T-helper 2 cell treated with Interferon-gamma antibody and Interleukin-4, amounts not matched to agents 5 μg/mL and 100 μg/mL, for 36 hours (primary cell): ENCODE data around the gene RRM2.
"Not testable (repeated sequence)": the region's sequence is repeated elsewhere in the genome, so short reads cannot be mapped to it uniquely, and the experiment has no call there.

ENCODE experiments used
- DNase-seq: peaks from one replicate; pipeline ENCODE4 v3.0.0; 2021; ENCODE audit warnings: low spot score
- H3K27ac Mint-ChIP-seq: one replicate; pipeline ENCODE4 v1.8.0; 2021; ENCODE audit warnings: mild to moderate bottlenecking, mixed read lengths
- H3K27me3 Mint-ChIP-seq: one replicate; pipeline ENCODE4 v1.8.0; 2021; ENCODE audit warnings: low read depth, mixed read lengths
- H3K36me3 Mint-ChIP-seq: one replicate; pipeline ENCODE4 v1.8.0; 2021; ENCODE audit warnings: low read depth, mixed read lengths
- H3K4me1 Mint-ChIP-seq: one replicate; pipeline ENCODE4 v1.8.0; 2021; ENCODE audit warnings: low read depth, mixed read lengths
- H3K4me3 Mint-ChIP-seq: one replicate; pipeline ENCODE4 v1.8.0; 2022; ENCODE audit warnings: mild to moderate bottlenecking, moderate library complexity, mixed read lengths
- H3K9me3 Mint-ChIP-seq: one replicate; pipeline ENCODE4 v1.8.0; 2021; ENCODE audit warnings: mixed read lengths

RRM2 gene

DNA sequence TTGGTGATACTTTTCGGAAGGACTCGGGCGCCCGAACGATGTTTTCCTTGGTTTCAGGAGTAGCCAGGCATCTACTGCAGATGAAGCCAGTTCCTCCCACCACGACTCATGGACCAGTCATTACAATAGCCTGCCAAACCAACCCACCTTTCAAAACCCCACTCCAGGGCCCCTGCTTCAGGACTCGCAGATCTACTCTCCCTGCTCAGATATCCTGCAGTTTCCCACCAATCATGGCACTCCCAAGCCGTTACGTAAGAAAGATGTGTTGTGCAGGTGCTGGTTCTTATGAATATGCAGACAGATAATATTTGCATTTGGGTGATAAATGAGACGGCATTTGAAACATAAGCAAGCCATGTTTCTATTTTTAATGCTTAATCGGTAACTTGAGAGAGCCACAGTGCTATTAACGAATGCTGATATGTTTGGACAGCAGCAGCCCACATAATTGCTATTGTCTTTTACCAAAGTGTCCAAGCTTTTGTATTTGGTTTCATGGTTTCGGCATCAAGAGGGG, 38.8 kb upstream of the RRM2 start:
- no peak overlapping the region for H3K27ac Mint-ChIP-seq
- H3K4me3 Mint-ChIP-seq, result no peak overlapping the region
- no peaks in the 10 kb centered on the region for H3K9me3 Mint-ChIP-seq
- H3K27me3 Mint-ChIP-seq, result peaks cover 72% of the 10 kb centered on the region
- H3K4me1 Mint-ChIP-seq, result peaks cover 10% of the 10 kb centered on the region
- peaks cover 2% of the 10 kb centered on the region for H3K36me3 Mint-ChIP-seq
- no peak for DNase-seq

GRCh38 chr2:10084223-10084865, 38.2 kb upstream of the RRM2 start:
- H3K9me3 Mint-ChIP-seq, result no peaks in the 10 kb centered on the region
- peaks cover 2% of the 10 kb centered on the region for H3K36me3 Mint-ChIP-seq
- peaks cover 6% of the 10 kb centered on the region for H3K4me1 Mint-ChIP-seq
- H3K27ac Mint-ChIP-seq, result no peak overlapping the region
- peaks cover 69% of the 10 kb centered on the region for H3K27me3 Mint-ChIP-seq
- no peak overlapping the region for H3K4me3 Mint-ChIP-seq
- no peak for DNase-seq

DNA sequence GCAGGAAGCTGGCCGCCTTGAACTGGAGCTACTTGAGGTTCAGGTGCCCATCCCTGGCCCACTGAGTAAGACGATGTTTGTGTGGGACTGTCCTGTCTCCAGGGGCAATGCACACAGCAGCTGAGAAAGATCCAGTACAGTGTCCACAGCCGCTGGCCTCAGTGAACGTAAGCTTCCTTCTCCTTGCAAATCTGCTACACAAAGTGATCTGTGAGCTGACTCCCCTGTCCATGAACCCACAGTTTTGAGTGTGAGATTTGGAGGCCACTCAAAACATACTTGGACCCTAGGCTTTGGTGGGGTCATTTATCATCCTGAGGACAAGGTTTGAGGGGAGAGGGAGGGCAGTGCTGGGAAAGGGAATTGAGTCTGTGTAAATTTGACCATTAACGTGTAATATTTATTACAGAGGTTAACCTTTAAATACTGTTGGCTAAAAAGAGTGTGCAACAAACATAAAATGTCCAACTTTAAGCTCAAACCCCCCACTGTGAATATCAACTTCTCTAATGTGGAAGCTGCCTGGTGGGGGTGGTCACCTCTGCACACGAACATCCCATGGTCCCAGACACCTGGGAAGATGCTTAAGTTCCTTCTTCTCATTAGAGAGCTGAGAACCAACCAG, 37.4 kb upstream of the RRM2 start:
- H3K9me3 Mint-ChIP-seq, result no peaks in the 10 kb centered on the region
- H3K27me3 Mint-ChIP-seq, result peaks cover 77% of the 10 kb centered on the region
- no peak overlapping the region for H3K27ac Mint-ChIP-seq
- H3K4me1 Mint-ChIP-seq, result peaks cover 6% of the 10 kb centered on the region
- peaks cover 2% of the 10 kb centered on the region for H3K36me3 Mint-ChIP-seq
- no peak overlapping the region for H3K4me3 Mint-ChIP-seq
- no peak for DNase-seq

- no peak overlapping the region for H3K27ac Mint-ChIP-seq
- H3K27me3 Mint-ChIP-seq, result peaks cover 82% of the 10 kb centered on the region
- H3K9me3 Mint-ChIP-seq, result no peaks in the 10 kb centered on the region
- DNase-seq, result no peak
- H3K4me1 Mint-ChIP-seq, result peaks cover 6% of the 10 kb centered on the region
- no peak overlapping the region for H3K4me3 Mint-ChIP-seq
- peaks cover 2% of the 10 kb centered on the region for H3K36me3 Mint-ChIP-seq
These were observed 36.9 kb upstream of the RRM2 start for GRCh38 chr2:10085668-10086059.

DNA sequence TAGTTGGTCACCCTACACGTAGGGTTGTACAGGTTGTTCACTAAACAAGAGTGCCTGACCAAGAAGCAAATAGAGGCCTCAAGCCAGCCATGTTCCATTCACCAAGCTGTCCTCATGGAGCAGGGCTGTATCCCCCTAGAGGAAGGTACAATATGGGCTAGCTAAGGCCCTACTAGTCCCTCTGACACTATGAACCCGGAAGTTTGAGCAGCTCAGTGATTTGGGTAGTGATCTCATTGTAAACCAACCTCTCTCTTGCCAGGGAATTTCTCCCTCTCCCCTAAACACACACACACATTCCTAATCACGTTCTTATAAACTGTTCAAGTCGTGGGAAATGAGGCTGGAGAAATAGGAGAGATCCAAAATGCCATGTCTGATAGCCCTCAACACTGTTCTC, 35.6 kb upstream of the RRM2 start:
- Mint-ChIP-seq H3K27me3 (peaks cover 79% of the 10 kb centered on the region), H3K27ac (no peak overlapping the region)

DNA sequence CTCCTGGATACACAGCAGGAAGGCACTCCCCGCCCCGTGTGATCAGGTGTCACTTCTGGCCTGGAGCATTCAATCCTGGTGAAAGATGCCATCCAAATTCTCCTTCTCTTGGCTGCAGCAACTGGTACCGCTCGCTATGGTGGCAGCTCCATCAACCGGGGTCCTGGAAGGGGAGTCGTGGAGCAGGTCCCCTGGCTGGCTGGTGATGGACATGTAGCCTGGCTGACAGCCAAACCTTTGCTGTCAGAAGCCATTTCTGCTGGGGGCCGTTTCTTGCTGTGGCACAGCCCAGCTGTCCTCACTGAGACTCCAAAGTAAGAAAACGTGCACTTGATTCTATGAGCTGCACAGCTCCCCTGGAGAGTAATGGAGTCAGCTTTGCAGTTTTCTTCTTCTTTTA, 35.2 kb upstream of the RRM2 start:
- Mint-ChIP-seq H3K27me3 (peaks cover 79% of the 10 kb centered on the region), H3K36me3 (peaks cover 2% of the 10 kb centered on the region), H3K4me3 (no peak overlapping the region)

More for the DNA sequence above, 35.6 kb upstream of the RRM2 start:
- no peak for DNase-seq
- H3K4me1 Mint-ChIP-seq, result peaks cover 4% of the 10 kb centered on the region
- H3K36me3 Mint-ChIP-seq, result peaks cover under 1% of the 10 kb centered on the region
- peaks cover 1% of the 10 kb centered on the region for H3K9me3 Mint-ChIP-seq
- no peak overlapping the region for H3K4me3 Mint-ChIP-seq

GRCh38 chr2:10089565-10090190, 32.9 kb upstream of the RRM2 start:
- peaks cover 11% of the 10 kb centered on the region for H3K4me1 Mint-ChIP-seq
- DNase-seq, result no peak
- H3K27ac Mint-ChIP-seq, result no peak overlapping the region
- H3K36me3 Mint-ChIP-seq, result peaks cover 2% of the 10 kb centered on the region
- no peak overlapping the region for H3K4me3 Mint-ChIP-seq
- H3K27me3 Mint-ChIP-seq, result peaks cover 70% of the 10 kb centered on the region
- H3K9me3 Mint-ChIP-seq, result peaks cover 5% of the 10 kb centered on the region

More for the DNA sequence above, 35.2 kb upstream of the RRM2 start:
- no peak for DNase-seq
- H3K4me1 Mint-ChIP-seq, result peaks cover 7% of the 10 kb centered on the region
- H3K9me3 Mint-ChIP-seq, result peaks cover 5% of the 10 kb centered on the region
- no peak overlapping the region for H3K27ac Mint-ChIP-seq

- H3K27ac Mint-ChIP-seq, result no peak overlapping the region
- peaks cover 11% of the 10 kb centered on the region for H3K4me1 Mint-ChIP-seq
These were observed 31.2 kb upstream of the RRM2 start for GRCh38 chr2:10091182-10091888.

DNA sequence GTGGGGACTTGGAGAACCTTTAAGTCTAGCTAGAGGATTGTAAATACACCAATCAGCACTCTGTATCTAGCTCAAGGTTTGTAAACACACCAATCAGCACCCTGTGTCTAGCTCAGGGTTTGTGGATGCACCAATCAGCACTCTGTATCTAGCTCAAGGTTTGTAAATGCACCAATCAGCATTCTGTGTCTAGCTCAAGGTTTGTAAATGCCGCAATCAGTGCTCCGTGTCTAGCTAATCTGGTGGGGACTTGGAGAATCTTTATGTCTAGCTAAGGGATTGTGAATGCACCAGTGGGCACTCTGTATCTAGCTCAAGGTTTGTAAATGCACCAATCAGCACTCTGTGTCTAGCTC, 30.7 kb upstream of the RRM2 start:
- H3K4me3 Mint-ChIP-seq, H3K9me3 Mint-ChIP-seq, DNase-seq, H3K36me3 Mint-ChIP-seq, H3K27ac Mint-ChIP-seq: not testable (repeated sequence)
- peaks cover 11% of the 10 kb centered on the region for H3K4me1 Mint-ChIP-seq
- H3K27me3 Mint-ChIP-seq, result peaks cover 58% of the 10 kb centered on the region

More at GRCh38 chr2:10091182-10091888, 31.2 kb upstream of the RRM2 start:
- H3K9me3 Mint-ChIP-seq, result peaks cover 5% of the 10 kb centered on the region
- H3K27me3 Mint-ChIP-seq, result peaks cover 60% of the 10 kb centered on the region
- no peak for DNase-seq
- peak overlapping the region; percentile 63 for H3K4me3 Mint-ChIP-seq
- peaks cover 2% of the 10 kb centered on the region for H3K36me3 Mint-ChIP-seq

- H3K27me3 Mint-ChIP-seq, result peaks cover 50% of the 10 kb centered on the region
- peaks cover 2% of the 10 kb centered on the region for H3K36me3 Mint-ChIP-seq
- peaks cover 5% of the 10 kb centered on the region for H3K9me3 Mint-ChIP-seq
- H3K27ac Mint-ChIP-seq, result no peak overlapping the region
- peaks cover 15% of the 10 kb centered on the region for H3K4me1 Mint-ChIP-seq
- DNase-seq, result no peak
- no peak overlapping the region for H3K4me3 Mint-ChIP-seq
These were observed 28.2 kb upstream of the RRM2 start for GRCh38 chr2:10094271-10094814.

DNA sequence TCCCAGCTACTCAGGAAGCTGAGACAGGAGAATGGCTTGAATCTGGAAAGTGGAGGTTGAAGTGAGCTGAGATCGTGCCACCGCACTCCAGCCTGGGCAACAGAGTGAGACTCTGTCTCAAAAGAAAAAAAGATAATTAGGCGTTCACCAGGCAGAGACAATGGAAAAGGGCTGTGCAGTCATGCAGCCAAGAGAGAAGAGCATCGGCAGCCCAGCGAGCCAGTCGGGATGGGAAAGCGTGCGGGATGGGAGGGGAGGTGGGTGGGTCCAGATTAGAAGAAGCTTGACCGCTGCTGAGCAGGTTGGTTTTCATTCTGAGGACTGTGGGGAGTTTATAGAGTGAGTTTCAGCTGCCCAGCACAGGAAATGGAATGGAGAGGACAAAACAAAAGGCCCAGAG, 27.4 kb upstream of the RRM2 start:
- Mint-ChIP-seq H3K4me3 (no peak overlapping the region), H3K27me3 (peaks cover 45% of the 10 kb centered on the region), H3K4me1 (peaks cover 15% of the 10 kb centered on the region), H3K36me3 (peaks cover 2% of the 10 kb centered on the region), H3K9me3 (peaks cover 5% of the 10 kb centered on the region), H3K27ac (no peak overlapping the region)
- no peak for DNase-seq

- H3K27me3 Mint-ChIP-seq, result peaks cover 42% of the 10 kb centered on the region
- H3K27ac Mint-ChIP-seq, result no peak overlapping the region
- peaks cover 2% of the 10 kb centered on the region for H3K36me3 Mint-ChIP-seq
- H3K9me3 Mint-ChIP-seq, result peaks cover 5% of the 10 kb centered on the region
- no peak for DNase-seq
- H3K4me3 Mint-ChIP-seq, result no peak overlapping the region
- H3K4me1 Mint-ChIP-seq, result peaks cover 11% of the 10 kb centered on the region
These were observed 25.9 kb upstream of the RRM2 start for GRCh38 chr2:10096641-10097040.

GRCh38 chr2:10097352-10098148, 25.0 kb upstream of the RRM2 start:
- H3K4me3 Mint-ChIP-seq, result no peak overlapping the region
- peaks cover 5% of the 10 kb centered on the region for H3K4me1 Mint-ChIP-seq
- H3K9me3 Mint-ChIP-seq, result no peaks in the 10 kb centered on the region
- peaks cover 34% of the 10 kb centered on the region for H3K27me3 Mint-ChIP-seq
- H3K27ac Mint-ChIP-seq, result no peak overlapping the region
- no peaks in the 10 kb centered on the region for H3K36me3 Mint-ChIP-seq
- DNase-seq, result peak; percentile 28
